Loucy (cell line): ENCODE data around the gene MCTP2.

ENCODE experiments used
- EZH2phosphoT487 ChIP-seq: fragments of 200-600 bp; IDR thresholded peaks from 2 replicates; pipeline ENCODE4 v1.6.1; 2018; ENCODE audit warnings: antibody characterized with exemption, mild to moderate bottlenecking, moderate library complexity, borderline replicate concordance
- TF ChIP-seq, protein P1 (sequence below): fragments of 200-600 bp; sonication (generic); conservative IDR thresholded peaks from 2 replicates; pipeline ENCODE4 v1.5.1; 2014; ENCODE audit warnings: mild to moderate bottlenecking, antibody characterized with exemption, low read length

DNA sequence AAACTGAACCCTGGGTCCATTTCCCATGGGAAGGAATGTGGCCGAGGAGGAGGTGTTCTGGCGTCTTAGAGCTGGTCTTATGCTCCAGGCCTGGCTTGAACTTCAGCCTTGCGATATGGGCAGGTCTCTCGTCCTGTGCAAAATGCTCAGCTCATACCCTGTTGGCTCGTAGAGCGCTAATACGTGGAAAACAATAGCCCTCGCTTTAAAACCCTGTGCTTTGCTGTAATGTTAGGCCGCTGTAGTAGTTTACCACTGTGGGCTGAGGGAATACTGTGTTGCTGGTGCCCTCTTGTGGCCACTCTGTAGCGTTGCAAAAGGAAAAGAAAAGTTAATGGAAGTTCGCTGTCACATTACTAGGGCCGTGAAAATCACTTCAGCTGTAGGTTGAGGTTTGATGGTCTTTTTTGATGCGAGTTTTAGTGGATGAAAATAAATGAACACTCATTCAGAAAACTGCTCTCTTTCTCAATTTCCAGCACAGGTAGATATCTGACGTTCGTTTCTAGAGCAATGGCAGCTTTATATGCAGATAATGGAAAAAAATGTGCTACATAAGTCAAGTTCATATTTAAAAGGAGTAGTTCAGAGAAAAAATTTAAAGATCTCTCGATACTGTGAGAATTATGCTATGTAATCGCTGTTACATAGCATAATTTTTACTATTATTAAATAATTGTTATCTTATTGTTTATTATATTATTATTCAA lies 92.9 kb downstream of the MCTP2 start:
- TF ChIP-seq, protein P1, sequence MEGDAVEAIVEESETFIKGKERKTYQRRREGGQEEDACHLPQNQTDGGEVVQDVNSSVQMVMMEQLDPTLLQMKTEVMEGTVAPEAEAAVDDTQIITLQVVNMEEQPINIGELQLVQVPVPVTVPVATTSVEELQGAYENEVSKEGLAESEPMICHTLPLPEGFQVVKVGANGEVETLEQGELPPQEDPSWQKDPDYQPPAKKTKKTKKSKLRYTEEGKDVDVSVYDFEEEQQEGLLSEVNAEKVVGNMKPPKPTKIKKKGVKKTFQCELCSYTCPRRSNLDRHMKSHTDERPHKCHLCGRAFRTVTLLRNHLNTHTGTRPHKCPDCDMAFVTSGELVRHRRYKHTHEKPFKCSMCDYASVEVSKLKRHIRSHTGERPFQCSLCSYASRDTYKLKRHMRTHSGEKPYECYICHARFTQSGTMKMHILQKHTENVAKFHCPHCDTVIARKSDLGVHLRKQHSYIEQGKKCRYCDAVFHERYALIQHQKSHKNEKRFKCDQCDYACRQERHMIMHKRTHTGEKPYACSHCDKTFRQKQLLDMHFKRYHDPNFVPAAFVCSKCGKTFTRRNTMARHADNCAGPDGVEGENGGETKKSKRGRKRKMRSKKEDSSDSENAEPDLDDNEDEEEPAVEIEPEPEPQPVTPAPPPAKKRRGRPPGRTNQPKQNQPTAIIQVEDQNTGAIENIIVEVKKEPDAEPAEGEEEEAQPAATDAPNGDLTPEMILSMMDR, result peak; percentile 98
- TF ChIP-seq EZH2phosphoT487, result no peak
